K562 (cell line): ENCODE data around the gene HRC. TPM values are rescaled to one million over a fixed set of nuclear protein-coding genes. Genes with fewer than 3 reads are reported as not detected.
A peak's percentile ranks its signal among the peaks of the same experiment; 100 is the strongest.
"Not testable (repeated sequence)": the region's sequence is repeated elsewhere in the genome, so short reads cannot be mapped to it uniquely, and the experiment has no call there.

Source experiments
- ATAC-seq: fragments of 200-7000 bp; cut with Tn5 transposase; 3 replicates; pipeline ENCODE4 v1.9.1; 2020; ENCODE audit warnings: moderate library complexity
- BruUV-seq: library from RNA; stranded (reverse); fragments of 400-500 nt; replicated peaks from 2 replicates; lab custom pipeline; 2021; lab: Mats Ljungman, UMichigan
- CTCF ChIA-PET: fragments of 300-600 bp; formaldehyde crosslinking; extraction: SDS; loops from one replicate; lab custom pipeline; 2021; ENCODE audit warnings: low intra/inter-chr PET ratio; lab: Yijun Ruan, JAX
- POLR2A ChIA-PET: fragments of 300-600, 350-650 bp; sonication (Branson Sonifier 250); formaldehyde crosslinking; extraction: SDS; loops from one replicate; lab custom pipeline; 2021; ENCODE audit warnings: antibody characterized with exemption, inconsistent platforms; lab: Yijun Ruan, JAX
- DNase-seq, 4 experiments: peaks; one replicate each; pipeline versions ENCODE4 v3.0.0 to v3.0.0-alpha.2; 2011 to 2018; ENCODE audit warnings: low spot score in 3 of 4, mixed read lengths in 3 of 4; ENCODE audit errors: extremely low read depth in 1 of 4
- FAIRE-seq: peaks from 2 replicates; lab custom pipeline; 2011; peaks lifted over from hg19 to GRCh38; lab: Jason Lieb, UNC
- H2AFZ ChIP-seq: 2 replicates; pipeline ENCODE4 v1.6.0; 2011; ENCODE audit warnings: low read depth, low read length, control low read depth, inconsistent platforms
- H3K27ac ChIP-seq: fragments of 200-600 bp; 3 replicates; pipeline ENCODE4 v1.8.0; 2011; ENCODE audit warnings: low read depth, mild to moderate bottlenecking, control low read depth, inconsistent platforms, low read length, moderate library complexity, mixed read lengths; ENCODE audit errors: extremely low read depth
- H3K27me3 ChIP-seq, 2 experiments: fragments of 300-600 bp in 1 of 2; 2 replicates in 1 of 2; 3 replicates in 1 of 2; pipeline versions ENCODE4 v1.6.0 to v1.8.0; 2011; ENCODE audit warnings: inconsistent platforms in 2 of 2, low read length in 2 of 2, mild to moderate bottlenecking in 1 of 2, mixed read lengths in 1 of 2, moderate library complexity in 1 of 2; ENCODE audit not compliant: control insufficient read depth in 2 of 2, insufficient read depth in 2 of 2
- H3K36me3 ChIP-seq: fragments of 300-600 bp; 3 replicates; pipeline ENCODE4 v1.8.0; 2011; ENCODE audit warnings: mild to moderate bottlenecking, low read length, inconsistent platforms; ENCODE audit not compliant: control insufficient read depth, insufficient read depth
- H3K4me1 ChIP-seq, 2 experiments: fragments of 200-600 bp in 1 of 2; replicated peaks in 1 of 2; 2 replicates in 1 of 2; 3 replicates in 1 of 2; pipeline versions ENCODE4 v1.5.1 to v1.8.0; 2011; ENCODE audit warnings: inconsistent platforms in 2 of 2, low read length in 2 of 2, mild to moderate bottlenecking in 1 of 2, mixed read lengths in 1 of 2, moderate library complexity in 1 of 2; ENCODE audit not compliant: control insufficient read depth in 2 of 2, insufficient read depth in 2 of 2
- H3K4me2 ChIP-seq: 2 replicates; pipeline ENCODE4 v1.6.1; 2011; ENCODE audit warnings: low read length, control low read depth, inconsistent platforms, mixed read lengths; ENCODE audit not compliant: insufficient read depth
- H3K4me3 ChIP-seq: fragments of 200-600 bp; sonication (generic), shearing (Covaris generic); 2 replicates; pipeline ENCODE4 v1.5.1; 2016; ENCODE audit warnings: control low read depth, inconsistent platforms
- H3K79me2 ChIP-seq: fragments of 200-600 bp; 3 replicates; pipeline ENCODE4 v1.8.0; 2011; ENCODE audit warnings: low read length, inconsistent platforms; ENCODE audit not compliant: control insufficient read depth, insufficient read depth
- H3K9ac ChIP-seq, 2 experiments: 2 replicates each; pipeline versions ENCODE4 v1.6.0 to v1.6.1; 2011; ENCODE audit warnings: low read depth in 2 of 2, low read length in 2 of 2, control low read depth in 1 of 2, inconsistent platforms in 1 of 2, mild to moderate bottlenecking in 1 of 2, mixed read lengths in 1 of 2; ENCODE audit not compliant: insufficient read depth in 1 of 2
- H3K9me1 ChIP-seq: one replicate; pipeline ENCODE4 v1.6.0; 2011; ENCODE audit warnings: inconsistent platforms, mild to moderate bottlenecking, low read length, moderate library complexity; ENCODE audit not compliant: control insufficient read depth, insufficient read depth
- H3K9me3 ChIP-seq: replicated peaks from 2 replicates; pipeline ENCODE4 v1.5.1; 2011; ENCODE audit warnings: low read depth, low read length, inconsistent platforms; ENCODE audit not compliant: control insufficient read depth, insufficient read depth
- H4K20me1 ChIP-seq: replicated peaks from 2 replicates; pipeline ENCODE4 v1.6.1; 2011; ENCODE audit warnings: low read length, inconsistent platforms, mixed read lengths; ENCODE audit not compliant: control insufficient read depth, insufficient read depth
- ATF3 ChIP-seq, 2 experiments: fragments of 450-650 bp in 1 of 2; sonication (generic) in 1 of 2; formaldehyde crosslinking in 1 of 2; IDR thresholded peaks in 1 of 2; conservative IDR thresholded peaks in 1 of 2; 2 replicates each; pipeline versions ENCODE4 v1.6.1 to v1.8.1; 2016 to 2023; ENCODE audit warnings: mild to moderate bottlenecking in 2 of 2, moderate library complexity in 2 of 2, inconsistent platforms in 1 of 2, missing genetic modification reagents in 1 of 2
- ATF7 ChIP-seq: fragments of 450-650 bp; IDR thresholded peaks from 2 replicates; pipeline ENCODE4 v1.7.1; 2014; ENCODE audit warnings: mild to moderate bottlenecking, moderate library complexity
- CEBPG ChIP-seq, 3 experiments: fragments of 200-800 bp in 1 of 3; sonication (Bioruptor generic) in 1 of 3; sonication (generic) in 1 of 3; formaldehyde crosslinking in 1 of 3; IDR thresholded peaks in 2 of 3; conservative IDR thresholded peaks in 1 of 3; 2 replicates each; pipeline versions ENCODE4 v1.6.1 to v1.8.0; 2016 to 2022; ENCODE audit warnings: missing compliant biosample characterization in 2 of 3, missing genetic modification characterization in 2 of 3, mild to moderate bottlenecking in 1 of 3, missing genetic modification reagents in 1 of 3
- WGBS: fragments of 100-300 bp; shearing (Covaris generic); methylation state at CpG from one replicate; pipeline ENCODE4 v1.1.6; 2016; ENCODE audit warnings: low coverage, mixed read lengths; ENCODE audit not compliant: insufficient coverage; ENCODE audit errors: missing lambda C conversion rate; 5-methylcytosine and 5-hydroxymethylcytosine counted together
- in situ Hi-C: fragments of 300-500 bp; cut with MboI; formaldehyde crosslinking; loops from 4 replicates; pipeline ENCODE4 v1.15.0; 2018; ENCODE audit warnings: inconsistent platforms, mixed read lengths
- intact Hi-C: fragments of 100-400 bp; cut with micrococcal nuclease; formaldehyde crosslinking; loops from 2 replicates; pipeline ENCODE4 v1.14.2; 2022
- polyA plus RNA-seq, 8 experiments: library from polyadenylated mRNA; depleted of rRNA in 4 of 8; stranded (reverse) in 5 of 8; unstranded in 3 of 8; fragments of >200 nt; fragmentation: Nextera tagmentation in 2 of 8; fragmentation: Illumina TruSeq in 1 of 8; extraction: Ambion mirVana in 2 of 8; extraction: Trizol in 1 of 8; gene quantifications; 2 replicates each; pipeline versions ENCODE4 v1.2.1 to v1.2.3, GENCODE V29; 2011 to 2014; ENCODE audit warnings: inconsistent platforms in 1 of 8, missing spikeins in 1 of 8
- total RNA-seq, 7 experiments: library from RNA; depleted of rRNA in 6 of 7; stranded (reverse); fragments of >200 nt in 6 of 7; fragmentation: Illumina TruSeq in 2 of 7; extraction: Trizol in 2 of 7; gene quantifications; 2 replicates each; pipeline versions ENCODE4 v1.2.1 to v1.2.3, GENCODE V29; 2011 to 2021; ENCODE audit warnings: low replicate concordance in 1 of 7

HRC gene
- total and polyA plus RNA-seq, 9 of the 15 experiments (the other 6 are each of a cell fraction or from before 2014, with no cell fraction given), result 0.66 to 18.7 (median 13.1) TPM

DNA sequence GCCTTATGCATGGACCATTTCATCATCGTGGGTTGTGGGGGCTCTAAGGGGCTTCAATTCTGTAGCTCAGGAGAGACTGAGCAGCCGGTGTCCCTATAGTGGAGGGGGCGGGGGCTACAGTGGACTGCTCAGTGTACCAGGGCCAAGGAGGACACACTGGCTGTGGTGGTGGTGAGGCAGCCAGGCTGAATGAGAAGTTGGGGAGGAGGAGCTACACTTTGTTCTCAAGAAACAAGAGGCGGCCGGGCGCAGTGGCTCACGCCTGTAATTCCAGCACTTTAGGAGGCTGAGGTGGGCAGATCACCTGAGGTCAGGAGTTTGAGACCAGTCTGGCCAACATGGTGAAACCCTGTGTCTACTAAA is 8.8 kb downstream of the HRC start:
- H2AFZ ChIP-seq, result 0 out of 2 replicates have a peak overlapping the region, but pooled peaks have one; percentile 86
- H3K79me2 ChIP-seq, result peaks cover 28% of the 10 kb centered on the region; the same call in 2 of the 3 replicates
- H3K4me3 ChIP-seq, result peak overlapping the region; percentile 38; the same call in 1 of the 2 replicates
- DNase-seq; ATAC-seq; H3K27ac ChIP-seq; H4K20me1 ChIP-seq; FAIRE-seq; H3K36me3 ChIP-seq; BruUV-seq; H3K27me3 ChIP-seq; CTCF ChIA-PET; in situ Hi-C loops; H3K9me3 ChIP-seq; H3K9me1 ChIP-seq; TF ChIP-seq CEBPG (tag; conservative IDR thresholded peaks at IDR 0.05 in 1 of 2, IDR thresholded peaks at IDR 0.05 in 1 of 2); ATF3 (CRISPR knock-in tag; conservative IDR thresholded peaks at IDR 0.05): not testable (repeated sequence)
- intact Hi-C loops, result loop anchor here (1.0 kb wide), 1 partner anchor 49 kb away; no protein-coding TSS in a partner anchor
- TF ChIP-seq ATF7, result peak; percentile 4
- TF ChIP-seq CEBPG (CRISPR knock-in tag; IDR thresholded peaks at IDR 0.05), result 0 out of 2 replicates have a peak, but pooled peaks have one; percentile 20
- TF ChIP-seq ATF3 (IDR thresholded peaks at IDR 0.05), result peak; percentile 24
- 66% methylated on average over 4 of the region's 7 CpGs for WGBS
- POLR2A ChIA-PET, result interaction anchor here (0.6 to 1.7 kb wide), 6 partner anchors 9 to 522 kb away, joined by 3 to 7 read pairs (median 3); partner anchors contain the start of gene HRC
- H3K9ac ChIP-seq, result peak overlapping the region in 1 of 2 experiments; percentile 24; a peak in 1 of 4 replicates
- H3K4me1 ChIP-seq, result peaks cover 27 to 70% of the 10 kb centered on the region in 2 experiments
- H3K4me2 ChIP-seq, result peak overlapping the region; percentile 72
